ENCODE results near the gene HCN4.

- TF ChIP-seq, protein P1, sequence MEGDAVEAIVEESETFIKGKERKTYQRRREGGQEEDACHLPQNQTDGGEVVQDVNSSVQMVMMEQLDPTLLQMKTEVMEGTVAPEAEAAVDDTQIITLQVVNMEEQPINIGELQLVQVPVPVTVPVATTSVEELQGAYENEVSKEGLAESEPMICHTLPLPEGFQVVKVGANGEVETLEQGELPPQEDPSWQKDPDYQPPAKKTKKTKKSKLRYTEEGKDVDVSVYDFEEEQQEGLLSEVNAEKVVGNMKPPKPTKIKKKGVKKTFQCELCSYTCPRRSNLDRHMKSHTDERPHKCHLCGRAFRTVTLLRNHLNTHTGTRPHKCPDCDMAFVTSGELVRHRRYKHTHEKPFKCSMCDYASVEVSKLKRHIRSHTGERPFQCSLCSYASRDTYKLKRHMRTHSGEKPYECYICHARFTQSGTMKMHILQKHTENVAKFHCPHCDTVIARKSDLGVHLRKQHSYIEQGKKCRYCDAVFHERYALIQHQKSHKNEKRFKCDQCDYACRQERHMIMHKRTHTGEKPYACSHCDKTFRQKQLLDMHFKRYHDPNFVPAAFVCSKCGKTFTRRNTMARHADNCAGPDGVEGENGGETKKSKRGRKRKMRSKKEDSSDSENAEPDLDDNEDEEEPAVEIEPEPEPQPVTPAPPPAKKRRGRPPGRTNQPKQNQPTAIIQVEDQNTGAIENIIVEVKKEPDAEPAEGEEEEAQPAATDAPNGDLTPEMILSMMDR (IDR thresholded peaks at IDR 0.05): no peak
- no peak for TF ChIP-seq POLR2A (IDR thresholded peaks at IDR 0.05)
- no peak for TF ChIP-seq EP300 (IDR thresholded peaks at IDR 0.05)
These were observed 21.9 kb downstream of the HCN4 start for GRCh38 chr15:73346735-73347312.
